Measurements from ENCODE around the gene BPIFB1. TPM values are rescaled to one million over a fixed set of nuclear protein-coding genes. Genes with fewer than 3 reads are reported as not detected.

Gene BPIFB1
- total and polyA plus RNA-seq, 11 donors = 0.04 TPM; not detected in 10

GRCh38 chr20:33242319-33243100 is 40.5 kb upstream of the BPIFB1 start:
- H3K36me3 ChIP-seq = no peaks in the 10 kb centered on the region
- ATAC-seq (no peak), DNase-seq (no peak)
- 54 to 67% (median 65%) methylated on average over 7 of the region's 7 CpGs for WGBS, 4 donors
- H3K9me3 ChIP-seq = no peaks in the 10 kb centered on the region
- H3K27me3 ChIP-seq = peaks cover 0 to 8% (median 0%) of the 10 kb centered on the region in 9 donors
- TF ChIP-seq CTCF (IDR thresholded peaks at IDR 0.05) (no peak), POLR2A (IDR thresholded peaks at IDR 0.05) (no peak)
- no peaks in the 10 kb centered on the region for H3K4me1 ChIP-seq
- intact Hi-C loops (cut with DNase I) = no loop called here
- no peak overlapping the region for H3K27ac ChIP-seq
- H3K4me3 ChIP-seq = no peak overlapping the region

GRCh38 chr20:33246077-33246476 is 36.9 kb upstream of the BPIFB1 start:
- ATAC-seq (no peak), DNase-seq (no peak)
- Histone ChIP-seq H3K4me1 (no peaks in the 10 kb centered on the region), H3K27me3 (peaks cover 0 to 7% (median 0%) of the 10 kb centered on the region in 9 donors), H3K9me3 (no peaks in the 10 kb centered on the region), H3K36me3 (no peaks in the 10 kb centered on the region), H3K4me3 (no peak overlapping the region), H3K27ac (no peak overlapping the region)
- no peak for TF ChIP-seq CTCF (IDR thresholded peaks at IDR 0.05)
- no peak for TF ChIP-seq POLR2A (IDR thresholded peaks at IDR 0.05)
- 51 to 65% (median 58%) methylated on average over 3 of the region's 3 CpGs for WGBS, 4 donors
- intact Hi-C loops (cut with DNase I) = no loop called here

GRCh38 chr20:33249456-33249855 is 33.6 kb upstream of the BPIFB1 start:
- Histone ChIP-seq H3K36me3 (no peaks in the 10 kb centered on the region), H3K27ac (no peak overlapping the region), H3K27me3 (peaks cover 0 to under 1% (median 0%) of the 10 kb centered on the region in 9 donors), H3K4me1 (no peaks in the 10 kb centered on the region), H3K4me3 (no peak overlapping the region), H3K9me3 (peaks cover 0 to 2% (median 0%) of the 10 kb centered on the region in 12 donors)
- intact Hi-C loops (cut with DNase I) = no loop called here
- 91 to 100% (median 93%) methylated on average over 1 of the region's 1 CpG for WGBS, 4 donors
- DNase-seq (no peak), ATAC-seq (no peak)
- no peak for TF ChIP-seq CTCF (IDR thresholded peaks at IDR 0.05)
- TF ChIP-seq POLR2A (IDR thresholded peaks at IDR 0.05) = no peak

GRCh38 chr20:33250666-33251065 is 32.3 kb upstream of the BPIFB1 start:
- intact Hi-C loops (cut with DNase I) = no loop called here
- Histone ChIP-seq H3K27me3 (peaks cover 0 to 6% (median 0%) of the 10 kb centered on the region in 9 donors), H3K4me1 (no peaks in the 10 kb centered on the region), H3K36me3 (no peaks in the 10 kb centered on the region), H3K4me3 (no peak overlapping the region), H3K9me3 (peaks cover 0 to 7% (median 0%) of the 10 kb centered on the region in 12 donors), H3K27ac (no peak overlapping the region)
- WGBS, 4 donors = 29 to 49% (median 40%) methylated on average over 2 of the region's 2 CpGs
- DNase-seq (no peak), ATAC-seq (no peak)
- TF ChIP-seq CTCF (IDR thresholded peaks at IDR 0.05) (no peak), POLR2A (IDR thresholded peaks at IDR 0.05) (no peak)

Data from heart left ventricle (tissue), 16 donors.